B cell (primary cell): Measurements from ENCODE around the gene SSBP3. TPM values are rescaled to one million over a fixed set of nuclear protein-coding genes. Genes with fewer than 3 reads are reported as not detected.

Source experiments
- ATAC-seq: fragments of 200-7000 bp; cut with Tn5 transposase; one replicate; pipeline ENCODE4 v1.10.0; 2021; ENCODE audit warnings: low read depth, mild to moderate bottlenecking, moderate number of reproducible peaks, moderate library complexity
- CTCF ChIA-PET: fragments of 350-600 bp; sonication (Branson Sonifier 250); formaldehyde crosslinking; loops from one replicate; lab custom pipeline; 2021; ENCODE audit warnings: antibody characterized with exemption, inconsistent platforms; lab: Charles Lee
- POLR2A ChIA-PET: fragments of 350-600 bp; sonication (Branson Sonifier 250); formaldehyde crosslinking; loops from one replicate; lab custom pipeline; 2021; ENCODE audit warnings: antibody characterized with exemption; lab: Charles Lee
- DNase-seq: peaks from one replicate; pipeline ENCODE4 v3.0.0; 2013
- H2AFZ ChIP-seq: 2 replicates; pipeline ENCODE4 v1.6.1; 2012; ENCODE audit warnings: mild to moderate bottlenecking, low read depth, low read length; ENCODE audit not compliant: insufficient read depth, poor library complexity, severe bottlenecking
- H3K27ac ChIP-seq, 2 donors: 1 replicate in 1 of 2; 2 replicates in 1 of 2; pipeline ENCODE4 v1.5.1; 2012 to 2013; ENCODE audit warnings: low read length in 2 of 2, mild to moderate bottlenecking in 2 of 2, moderate library complexity in 1 of 2
- H3K27me3 ChIP-seq, 4 experiments: fragments of 200-600 bp in 1 of 4; sonication (generic) in 1 of 4; replicated peaks in 1 of 4; 1 replicate in 2 of 4; 2 replicates in 2 of 4; pipeline versions ENCODE4 v1.6.1 to v1.7.0; 2013 to 2016; ENCODE audit warnings: low read length in 3 of 4, mild to moderate bottlenecking in 2 of 4, mixed read lengths in 1 of 4, moderate library complexity in 1 of 4; ENCODE audit not compliant: insufficient read depth in 4 of 4, control insufficient read depth in 3 of 4; ENCODE audit errors: control extremely low read depth in 1 of 4
- H3K36me3 ChIP-seq, 2 experiments: replicated peaks in 1 of 2; 1 replicate in 1 of 2; 2 replicates in 1 of 2; pipeline versions ENCODE4 v1.6.1 to v1.7.1; 2013; ENCODE audit warnings: low read length in 1 of 2; ENCODE audit not compliant: insufficient read depth in 2 of 2, control insufficient read depth in 1 of 2; ENCODE audit errors: control extremely low read depth in 1 of 2, extremely low read depth in 1 of 2
- H3K4me1 ChIP-seq, 2 donors: fragments of 200-600 bp in 1 of 2; sonication (generic) in 1 of 2; 1 replicate in 1 of 2; 2 replicates in 1 of 2; pipeline versions ENCODE4 v1.5.1 to v1.6.1; 2013 to 2017; ENCODE audit warnings: low read length in 2 of 2; ENCODE audit not compliant: control insufficient read depth in 2 of 2, insufficient read depth in 2 of 2
- H3K4me2 ChIP-seq: replicated peaks from 2 replicates; pipeline ENCODE3; 2012; ENCODE audit warnings: mild to moderate bottlenecking, low read depth, low read length; ENCODE audit not compliant: poor library complexity, severe bottlenecking
- H3K4me3 ChIP-seq, 5 experiments: fragments of 200-600 bp in 1 of 5; sonication (generic) in 1 of 5; 1 replicate in 3 of 5; 2 replicates in 2 of 5; pipeline versions ENCODE4 v1.5.1 to v1.7.0; 2011 to 2016; ENCODE audit warnings: low read length in 4 of 5, mild to moderate bottlenecking in 4 of 5, low read depth in 2 of 5, control low read depth in 1 of 5, moderate library complexity in 1 of 5; ENCODE audit not compliant: insufficient read depth in 1 of 5; ENCODE audit errors: control extremely low read depth in 1 of 5, extremely low read depth in 1 of 5
- H3K79me2 ChIP-seq: fragments of 200-600 bp; sonication (generic); one replicate; pipeline ENCODE4 v1.6.0; 2016; ENCODE audit warnings: low read length; ENCODE audit not compliant: control insufficient read depth, insufficient read depth
- H3K9ac ChIP-seq: fragments of 200-600 bp; sonication (generic); 2 replicates; pipeline ENCODE4 v1.6.1; 2017; ENCODE audit warnings: mild to moderate bottlenecking, low read length, moderate library complexity
- H3K9me3 ChIP-seq, 3 donors: one replicate each; pipeline versions ENCODE4 v1.6.1 to v1.7.1; 2013; ENCODE audit warnings: low read length in 2 of 3; ENCODE audit not compliant: control insufficient read depth in 2 of 3, insufficient read depth in 1 of 3; ENCODE audit errors: control extremely low read depth in 1 of 3
- H4K20me1 ChIP-seq: 2 replicates; pipeline ENCODE4 v1.6.0; 2012; ENCODE audit warnings: mild to moderate bottlenecking, low read length; ENCODE audit not compliant: insufficient read depth, control insufficient read depth, poor library complexity, severe bottlenecking
- H3K27ac Mint-ChIP-seq: one replicate; pipeline ENCODE4 v1.8.0; 2021; ENCODE audit warnings: mixed read lengths
- H3K27me3 Mint-ChIP-seq: one replicate; pipeline ENCODE4 v1.8.0; 2021; ENCODE audit warnings: mixed read lengths
- H3K4me1 Mint-ChIP-seq: one replicate; pipeline ENCODE4 v1.8.0; 2021; ENCODE audit warnings: mixed read lengths
- H3K4me3 Mint-ChIP-seq: one replicate; pipeline ENCODE4 v1.8.0; 2021; ENCODE audit warnings: mixed read lengths
- H3K9me3 Mint-ChIP-seq: one replicate; pipeline ENCODE4 v1.8.0; 2022; ENCODE audit warnings: mixed read lengths; ENCODE audit not compliant: insufficient read depth
- CTCF ChIP-seq: fragments of 200-600 bp; IDR thresholded peaks from one replicate; pipeline ENCODE4 v1.8.0; 2022; ENCODE audit warnings: antibody characterized with exemption, mild to moderate bottlenecking
- EZH2 ChIP-seq: IDR thresholded peaks from 2 replicates; pipeline ENCODE4 v1.6.1; 2012; ENCODE audit warnings: borderline replicate concordance, low read depth, mild to moderate bottlenecking, moderate library complexity, low read length; ENCODE audit not compliant: insufficient read depth, poor library complexity, severe bottlenecking
- WGBS: methylation state at CpG from one replicate; pipeline ENCODE4 v1.1.5; 2013; ENCODE audit warnings: missing lambda C conversion rate; ENCODE audit not compliant: insufficient coverage; 5-methylcytosine and 5-hydroxymethylcytosine counted together
- intact Hi-C: fragments of 100-400 bp; cut with micrococcal nuclease; formaldehyde crosslinking; loops from one replicate; pipeline ENCODE4 v1.10.0; 2022
- polyA plus RNA-seq: library from polyadenylated mRNA; depleted of rRNA; stranded (reverse); fragments of >200 nt; gene quantifications from 2 replicates; pipeline ENCODE4 v1.2.3, GENCODE V29; 2012
- total RNA-seq, 2 donors: library from RNA; stranded (reverse); fragments of 120-200 nt in 1 of 2; gene quantifications; 1 replicate in 1 of 2; 2 replicates in 1 of 2; pipeline versions ENCODE4 v1.2.3 to v1.2.4, GENCODE V29; 2013 to 2022

Gene SSBP3
- total and polyA plus RNA-seq, 2 donors (not counting 1 experiment from before 2014, with no cell fraction given), result 16.9 to 30.7 TPM

GRCh38 chr1:54358503-54359168 lies 47.6 kb downstream of the SSBP3 start:
- TF ChIP-seq EZH2 (no peak), CTCF (no peak)
- no peak for DNase-seq
- Mint-ChIP-seq H3K27ac (no peak overlapping the region), H3K4me3 (no peak overlapping the region), H3K27me3 (no peaks in the 10 kb centered on the region), H3K4me1 (peaks cover 30% of the 10 kb centered on the region), H3K9me3 (no peaks in the 10 kb centered on the region)
- Histone ChIP-seq H3K27me3 (no peaks in the 10 kb centered on the region), H3K4me3 (no peak overlapping the region), H2AFZ (no peak overlapping the region), H3K9ac (no peak overlapping the region), H3K36me3 (no peaks in the 10 kb centered on the region), H3K9me3 (no peaks in the 10 kb centered on the region), H4K20me1 (no peaks in the 10 kb centered on the region), H3K79me2 (peaks cover 31% of the 10 kb centered on the region), H3K4me1 (peaks cover 12 to 19% of the 10 kb centered on the region in 2 donors), H3K4me2 (no peak overlapping the region), H3K27ac (no peak overlapping the region)
- WGBS, result 92% methylated on average over 2 of the region's 14 CpGs
- CTCF ChIA-PET, result interaction anchor here (0.8 to 2.2 kb wide), 3 partner anchors 12 to 48 kb away, joined by 3 to 10 read pairs (median 4); partner anchors contain the start of gene SSBP3
- ATAC-seq, result no peak
- POLR2A ChIA-PET, result no interaction called here
- intact Hi-C loops, result loop anchor here (5.0 kb wide), 1 partner anchor 129 kb away; no protein-coding TSS in a partner anchor

- H3K27ac Mint-ChIP-seq, result no peak overlapping the region
These were observed 48.2 kb downstream of the SSBP3 start for GRCh38 chr1:54357967-54358366.

More at GRCh38 chr1:54357967-54358366, 48.2 kb downstream of the SSBP3 start:
- Histone ChIP-seq H2AFZ (no peak overlapping the region), H3K36me3 (no peaks in the 10 kb centered on the region), H3K79me2 (peaks cover 36% of the 10 kb centered on the region), H3K9ac (no peak overlapping the region), H3K27me3 (no peaks in the 10 kb centered on the region), H3K4me2 (no peak overlapping the region), H3K4me3 (no peak overlapping the region), H3K27ac (no peak overlapping the region), H4K20me1 (no peaks in the 10 kb centered on the region), H3K4me1 (peaks cover 12 to 19% of the 10 kb centered on the region in 2 donors), H3K9me3 (no peaks in the 10 kb centered on the region)
- no peak for TF ChIP-seq EZH2
- no peak overlapping the region for H3K4me3 Mint-ChIP-seq
- H3K27me3 Mint-ChIP-seq, result no peaks in the 10 kb centered on the region
- ATAC-seq (no peak), DNase-seq (no peak)
- intact Hi-C loops, result loop anchor here (5.0 kb wide), 1 partner anchor 129 kb away; no protein-coding TSS in a partner anchor
- no peaks in the 10 kb centered on the region for H3K9me3 Mint-ChIP-seq
- 76% methylated on average over 5 of the region's 5 CpGs for WGBS
- CTCF ChIA-PET, result interaction anchor here (0.8 to 1.3 kb wide), 3 partner anchors 12 to 141 kb away, joined by 3 to 4 read pairs (median 3); no protein-coding TSS in a partner anchor
- POLR2A ChIA-PET, result no interaction called here
- peaks cover 25% of the 10 kb centered on the region for H3K4me1 Mint-ChIP-seq
